Measurements from ENCODE around the gene TOX2. TPM values are rescaled to one million over a fixed set of nuclear protein-coding genes. Genes with fewer than 3 reads are reported as not detected.

The TOX2 gene
- total RNA-seq, 1 experiment from 2014 or later = 1.8 TPM

GRCh38 chr20:44006126-44006525 lies 91.5 kb downstream of the TOX2 start:
- Histone ChIP-seq H3K4me1 (ENCODE audit: insufficient read depth, low read length) (0 out of 2 replicates have a peak, but pooled peaks cover 9% of the 10 kb centered on the region), H3K27ac (ENCODE audit: low read length) (no peak overlapping the region), H3K27me3 (ENCODE audit: low read length) (no peaks in the 10 kb centered on the region), H3K9me2 (replicated peaks; ENCODE audit: low read length) (no peaks in the 10 kb centered on the region), H3F3A (ENCODE audit: low read length, unreplicated experiment) (no peaks in the 10 kb centered on the region), H3K79me2 (ENCODE audit: low read length) (no peaks in the 10 kb centered on the region), H3K4me2 (ENCODE audit: low read length) (no peak overlapping the region), H3K9me3 (ENCODE audit: low read length) (no peaks in the 10 kb centered on the region), H2AFZ (ENCODE audit: low read length) (no peak overlapping the region), H3K36me3 (ENCODE audit: low read depth, low read length) (no peaks in the 10 kb centered on the region), H3K4me3 (ENCODE audit: low read length) (no peak overlapping the region), H3K9ac (ENCODE audit: low read length) (no peak overlapping the region), H4K20me1 (ENCODE audit: low read length) (no peaks in the 10 kb centered on the region)
- ATAC-seq = no peak
- CTCF ChIA-PET = no interaction called here
- TF ChIP-seq EZH2phosphoT487 (IDR thresholded peaks at IDR 0.05; ENCODE audit: borderline replicate concordance, low read length) = no peak
- no peak for TF ChIP-seq CTCF (conservative IDR thresholded peaks at IDR 0.05; ENCODE audit: low read depth, low read length)
- no peak for TF ChIP-seq EZH2 (IDR thresholded peaks at IDR 0.05; ENCODE audit: low read length, unreplicated experiment)
- BruUV-seq (replicated peaks) = no TSS peak
- intact Hi-C loops (cut with micrococcal nuclease) = no loop called here
- no peak for DNase-seq
- POLR2A ChIA-PET (ENCODE audit: unreplicated experiment) = no interaction called here

- TF ChIP-seq CTCF (conservative IDR thresholded peaks at IDR 0.05; ENCODE audit: low read depth, low read length) (no peak), EZH2 (IDR thresholded peaks at IDR 0.05; ENCODE audit: low read length, unreplicated experiment) (no peak), EZH2phosphoT487 (IDR thresholded peaks at IDR 0.05; ENCODE audit: borderline replicate concordance, low read length) (no peak)
- Histone ChIP-seq H3K27me3 (ENCODE audit: low read length) (no peaks in the 10 kb centered on the region), H3K9ac (ENCODE audit: low read length) (no peak overlapping the region), H3K27ac (ENCODE audit: low read length) (no peak overlapping the region), H3K9me2 (replicated peaks; ENCODE audit: low read length) (no peaks in the 10 kb centered on the region), H3K9me3 (ENCODE audit: low read length) (no peaks in the 10 kb centered on the region), H3K36me3 (ENCODE audit: low read depth, low read length) (no peaks in the 10 kb centered on the region), H4K20me1 (ENCODE audit: low read length) (no peaks in the 10 kb centered on the region), H2AFZ (ENCODE audit: low read length) (no peak overlapping the region), H3K4me1 (ENCODE audit: insufficient read depth, low read length) (0 out of 2 replicates have a peak, but pooled peaks cover 9% of the 10 kb centered on the region), H3F3A (ENCODE audit: low read length, unreplicated experiment) (no peaks in the 10 kb centered on the region), H3K4me2 (ENCODE audit: low read length) (no peak overlapping the region), H3K4me3 (ENCODE audit: low read length) (no peak overlapping the region), H3K79me2 (ENCODE audit: low read length) (no peaks in the 10 kb centered on the region)
- POLR2A ChIA-PET (ENCODE audit: unreplicated experiment) = no interaction called here
- BruUV-seq (replicated peaks) = no TSS peak
- no peak for DNase-seq
- CTCF ChIA-PET = no interaction called here
- intact Hi-C loops (cut with micrococcal nuclease) = no loop called here
- no peak for ATAC-seq
Measured at GRCh38 chr20:44006578-44006977, 91.9 kb downstream of the TOX2 start.

GRCh38 chr20:44008806-44009678 lies 94.4 kb downstream of the TOX2 start:
- no TSS peak for BruUV-seq (replicated peaks)
- Histone ChIP-seq H3K27me3 (ENCODE audit: low read length) (no peaks in the 10 kb centered on the region), H3K27ac (ENCODE audit: low read length) (no peak overlapping the region), H3K36me3 (ENCODE audit: low read depth, low read length) (no peaks in the 10 kb centered on the region), H3K9me3 (ENCODE audit: low read length) (no peaks in the 10 kb centered on the region), H3K79me2 (ENCODE audit: low read length) (no peaks in the 10 kb centered on the region), H3K4me2 (ENCODE audit: low read length) (no peak overlapping the region), H4K20me1 (ENCODE audit: low read length) (no peaks in the 10 kb centered on the region), H3K9me2 (replicated peaks; ENCODE audit: low read length) (no peaks in the 10 kb centered on the region), H3K4me3 (ENCODE audit: low read length) (no peak overlapping the region), H3K9ac (ENCODE audit: low read length) (no peak overlapping the region), H3F3A (ENCODE audit: low read length, unreplicated experiment) (no peaks in the 10 kb centered on the region), H2AFZ (ENCODE audit: low read length) (no peak overlapping the region), H3K4me1 (ENCODE audit: insufficient read depth, low read length) (0 out of 2 replicates have a peak, but pooled peaks cover 9% of the 10 kb centered on the region)
- DNase-seq (peak; percentile 62), ATAC-seq (peak; percentile 56)
- intact Hi-C loops (cut with micrococcal nuclease) = no loop called here
- ChIA-PET POLR2A (ENCODE audit: unreplicated experiment) (interaction anchor here (0.5 kb wide), 1 partner anchor 126 kb away, joined by 4 read pairs; no protein-coding TSS in a partner anchor), CTCF (no interaction called here)
- no peak for TF ChIP-seq EZH2 (IDR thresholded peaks at IDR 0.05; ENCODE audit: low read length, unreplicated experiment)
- TF ChIP-seq CTCF (conservative IDR thresholded peaks at IDR 0.05; ENCODE audit: low read depth, low read length) = no peak
- no peak for TF ChIP-seq EZH2phosphoT487 (IDR thresholded peaks at IDR 0.05; ENCODE audit: borderline replicate concordance, low read length)

Measured in PC-3 (cell line).